Keratinocyte (primary cell): ENCODE measurements around the gene CTNNA2.

Experiments
- EZH2 ChIP-seq: IDR thresholded peaks from one replicate; pipeline ENCODE4 v1.6.1; 2012; ENCODE audit warnings: inconsistent platforms, mild to moderate bottlenecking, low read length, moderate library complexity
- TF ChIP-seq, protein P1 (sequence below), 3 experiments: IDR thresholded peaks in 1 of 3; conservative IDR thresholded peaks in 1 of 3; optimal IDR thresholded peaks in 1 of 3; 2 replicates in 2 of 3; 3 replicates in 1 of 3; pipeline versions ENCODE3 to v1.5.1; 2011; ENCODE audit warnings: low read length in 3 of 3, mild to moderate bottlenecking in 3 of 3, moderate library complexity in 2 of 3, control low read depth in 1 of 3, inconsistent platforms in 1 of 3; ENCODE audit not compliant: insufficient read depth in 2 of 3; ENCODE audit errors: extremely low read depth in 1 of 3

DNA sequence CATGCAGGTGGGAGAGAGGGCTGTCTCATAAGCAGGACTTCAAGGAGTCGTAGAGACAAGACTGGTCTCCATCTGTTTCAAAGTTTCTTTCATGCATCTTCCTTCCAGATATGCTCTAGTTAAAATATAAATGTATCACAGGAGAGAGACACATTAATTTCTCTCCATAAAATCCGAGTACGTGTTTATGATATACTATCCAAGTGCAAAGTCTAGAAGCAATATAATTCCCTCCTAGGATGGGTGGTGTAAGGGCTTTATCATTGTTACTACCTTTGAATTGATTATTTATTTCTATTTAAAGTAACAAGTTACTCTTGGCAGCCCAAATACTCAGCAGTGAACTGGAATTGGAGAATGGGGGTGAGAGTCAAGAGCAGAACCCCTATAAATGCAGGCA lies 619.4 kb downstream of the CTNNA2 start:
- TF ChIP-seq, protein P1, sequence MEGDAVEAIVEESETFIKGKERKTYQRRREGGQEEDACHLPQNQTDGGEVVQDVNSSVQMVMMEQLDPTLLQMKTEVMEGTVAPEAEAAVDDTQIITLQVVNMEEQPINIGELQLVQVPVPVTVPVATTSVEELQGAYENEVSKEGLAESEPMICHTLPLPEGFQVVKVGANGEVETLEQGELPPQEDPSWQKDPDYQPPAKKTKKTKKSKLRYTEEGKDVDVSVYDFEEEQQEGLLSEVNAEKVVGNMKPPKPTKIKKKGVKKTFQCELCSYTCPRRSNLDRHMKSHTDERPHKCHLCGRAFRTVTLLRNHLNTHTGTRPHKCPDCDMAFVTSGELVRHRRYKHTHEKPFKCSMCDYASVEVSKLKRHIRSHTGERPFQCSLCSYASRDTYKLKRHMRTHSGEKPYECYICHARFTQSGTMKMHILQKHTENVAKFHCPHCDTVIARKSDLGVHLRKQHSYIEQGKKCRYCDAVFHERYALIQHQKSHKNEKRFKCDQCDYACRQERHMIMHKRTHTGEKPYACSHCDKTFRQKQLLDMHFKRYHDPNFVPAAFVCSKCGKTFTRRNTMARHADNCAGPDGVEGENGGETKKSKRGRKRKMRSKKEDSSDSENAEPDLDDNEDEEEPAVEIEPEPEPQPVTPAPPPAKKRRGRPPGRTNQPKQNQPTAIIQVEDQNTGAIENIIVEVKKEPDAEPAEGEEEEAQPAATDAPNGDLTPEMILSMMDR (optimal IDR thresholded peaks at IDR 0.05 in 1 of 3, IDR thresholded peaks at IDR 0.05 in 1 of 3, conservative IDR thresholded peaks at IDR 0.05 in 1 of 3; ENCODE audit: extremely low read depth in 1 of 3, insufficient read depth in 2 of 3, low read length in 3 of 3), result no peak
- no peak for TF ChIP-seq EZH2
